GM21423 (cell line): Measurements from ENCODE around the gene DNAJC6.
A peak's percentile ranks its signal among the peaks of the same experiment; 100 is the strongest.
"Not testable (repeated sequence)": the region's sequence is repeated elsewhere in the genome, so short reads cannot be mapped to it uniquely, and the experiment has no call there.

ENCODE experiments used
- ATAC-seq: cut with Tn5 transposase; IDR thresholded peaks from one replicate; pipeline ENCODE4 v1.9.1; 2021; ENCODE audit warnings: mild to moderate bottlenecking, moderate library complexity; ENCODE audit not compliant: unreplicated experiment

The DNAJC6 gene

GRCh38 chr1:65355031-65355712 lies 45.8 kb downstream of the DNAJC6 start:
- no peak for ATAC-seq

DNA sequence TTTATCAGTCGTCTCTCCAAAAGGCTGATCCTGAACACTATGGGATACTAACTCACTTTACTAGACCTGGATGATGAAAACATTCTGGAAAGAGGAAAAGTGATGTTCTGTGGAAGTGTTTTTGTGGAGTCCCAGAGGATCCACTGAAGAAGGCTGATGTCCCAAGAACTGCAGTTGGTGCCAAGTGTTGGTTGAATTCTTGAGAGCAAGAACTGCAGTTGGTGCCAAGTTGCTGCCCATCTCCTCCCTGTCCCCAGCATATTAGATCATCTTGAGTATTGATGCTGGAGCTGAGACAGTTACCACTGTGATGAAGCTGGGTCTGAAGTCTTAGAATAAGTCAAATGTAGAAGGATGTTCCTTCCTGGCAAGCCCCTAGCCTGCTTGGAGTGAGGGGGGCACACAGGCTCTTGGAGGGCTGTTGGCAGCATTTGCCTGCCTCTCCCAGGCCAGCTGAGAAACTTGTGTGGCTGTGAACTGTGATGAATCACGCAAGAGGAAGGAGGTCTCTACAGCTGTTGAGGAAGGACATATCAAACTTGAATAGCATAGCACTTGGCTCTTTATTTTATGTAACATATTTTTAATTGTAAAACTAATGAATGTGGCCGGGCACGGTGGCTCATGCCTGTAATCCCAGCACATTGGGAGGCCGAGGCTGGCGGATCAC lies 48.1 kb downstream of the DNAJC6 start:
- no peak for ATAC-seq

DNA sequence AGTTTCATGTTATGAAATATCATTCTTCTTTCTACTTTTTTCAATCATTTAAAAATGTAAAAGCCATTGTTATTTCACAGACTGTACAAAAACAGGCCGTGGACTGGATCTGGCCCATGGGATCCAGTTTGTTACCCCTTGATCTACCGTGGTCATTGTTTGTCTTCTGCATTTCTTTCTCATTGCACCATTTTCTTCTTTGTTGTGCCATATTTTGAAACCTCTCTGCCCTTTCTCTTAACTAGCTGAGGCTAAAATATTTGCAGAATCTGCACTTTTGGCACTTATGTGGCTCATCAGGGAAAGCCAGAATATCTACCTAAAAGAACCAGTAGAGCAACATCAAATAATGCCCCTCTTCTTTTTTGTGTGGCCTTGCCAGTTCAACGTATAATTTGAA lies 50.5 kb downstream of the DNAJC6 start:
- no peak for ATAC-seq

- no peak for ATAC-seq
Measured at GRCh38 chr1:65360648-65361047, 51.3 kb downstream of the DNAJC6 start.

DNA sequence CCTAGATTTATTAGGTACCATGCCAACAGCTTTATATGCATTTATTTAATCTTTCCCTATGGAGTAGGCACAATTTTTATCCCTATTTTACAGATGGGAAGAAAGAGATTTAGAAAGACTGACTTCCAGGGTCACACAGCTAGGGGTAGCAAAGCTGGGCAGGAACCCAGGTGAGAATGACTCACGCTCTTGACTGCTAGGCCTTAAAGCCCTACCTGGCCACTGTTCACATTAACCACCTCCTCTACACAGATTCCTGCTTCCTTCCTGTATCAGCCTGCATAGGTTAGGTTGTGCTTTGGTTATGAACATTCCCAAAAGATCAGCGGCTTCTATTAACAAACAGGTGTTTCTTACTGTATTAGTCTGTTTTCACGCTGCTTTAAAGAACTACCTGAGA lies 53.2 kb downstream of the DNAJC6 start:
- no peak for ATAC-seq

- no peak for ATAC-seq
Measured at GRCh38 chr1:65363484-65363883, 54.1 kb downstream of the DNAJC6 start.

GRCh38 chr1:65368403-65368802 lies 59.1 kb downstream of the DNAJC6 start:
- no peak for ATAC-seq

DNA sequence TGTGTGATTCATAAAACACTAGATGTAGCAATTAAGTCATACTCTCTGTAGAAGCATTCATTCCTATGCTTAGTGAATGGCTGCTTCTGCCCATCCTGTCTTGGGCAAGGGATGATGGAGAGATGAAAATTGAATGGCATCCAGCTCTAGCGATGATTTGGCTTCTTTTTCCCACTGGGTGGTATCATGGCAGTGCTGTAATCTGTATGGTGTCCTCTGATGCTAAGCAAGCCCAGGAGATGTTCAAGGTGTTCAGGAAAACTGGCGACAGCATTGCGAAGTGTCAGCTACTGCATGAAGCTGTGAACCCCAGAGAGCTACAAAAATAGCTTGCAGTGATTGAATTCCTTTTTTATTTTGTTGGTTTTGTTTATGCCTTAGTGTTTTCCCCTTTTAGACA lies 62.2 kb downstream of the DNAJC6 start:
- ATAC-seq: no peak

- ATAC-seq: no peak
Measured at GRCh38 chr1:65372557-65372956, 63.2 kb downstream of the DNAJC6 start.

GRCh38 chr1:65377496-65378246 lies 68.3 kb downstream of the DNAJC6 start:
- no peak for ATAC-seq

GRCh38 chr1:65378247-65378946 lies 69.1 kb downstream of the DNAJC6 start:
- no peak for ATAC-seq

DNA sequence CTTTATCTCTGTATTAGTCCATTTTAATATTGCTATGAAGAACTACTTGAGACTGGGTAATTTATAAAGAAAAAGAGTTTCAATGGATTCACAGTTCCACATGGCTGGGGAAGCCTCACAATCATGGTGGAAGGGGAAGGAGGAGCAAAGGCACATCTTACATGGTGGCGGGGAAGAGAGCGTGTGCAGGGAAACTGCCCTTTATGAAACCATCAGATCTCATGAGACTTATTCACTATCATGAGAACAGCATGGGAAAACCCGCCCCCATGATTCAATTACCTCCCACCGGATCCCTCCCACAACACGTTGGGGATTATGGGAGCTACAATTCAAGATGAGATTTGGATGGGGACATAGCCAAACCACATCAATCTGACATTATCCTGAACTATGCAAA lies 75.1 kb downstream of the DNAJC6 start:
- not testable (repeated sequence) for ATAC-seq

GRCh38 chr1:65386439-65386838 lies 77.1 kb downstream of the DNAJC6 start:
- ATAC-seq: no peak

GRCh38 chr1:65387821-65388220 lies 78.5 kb downstream of the DNAJC6 start:
- ATAC-seq: no peak

DNA sequence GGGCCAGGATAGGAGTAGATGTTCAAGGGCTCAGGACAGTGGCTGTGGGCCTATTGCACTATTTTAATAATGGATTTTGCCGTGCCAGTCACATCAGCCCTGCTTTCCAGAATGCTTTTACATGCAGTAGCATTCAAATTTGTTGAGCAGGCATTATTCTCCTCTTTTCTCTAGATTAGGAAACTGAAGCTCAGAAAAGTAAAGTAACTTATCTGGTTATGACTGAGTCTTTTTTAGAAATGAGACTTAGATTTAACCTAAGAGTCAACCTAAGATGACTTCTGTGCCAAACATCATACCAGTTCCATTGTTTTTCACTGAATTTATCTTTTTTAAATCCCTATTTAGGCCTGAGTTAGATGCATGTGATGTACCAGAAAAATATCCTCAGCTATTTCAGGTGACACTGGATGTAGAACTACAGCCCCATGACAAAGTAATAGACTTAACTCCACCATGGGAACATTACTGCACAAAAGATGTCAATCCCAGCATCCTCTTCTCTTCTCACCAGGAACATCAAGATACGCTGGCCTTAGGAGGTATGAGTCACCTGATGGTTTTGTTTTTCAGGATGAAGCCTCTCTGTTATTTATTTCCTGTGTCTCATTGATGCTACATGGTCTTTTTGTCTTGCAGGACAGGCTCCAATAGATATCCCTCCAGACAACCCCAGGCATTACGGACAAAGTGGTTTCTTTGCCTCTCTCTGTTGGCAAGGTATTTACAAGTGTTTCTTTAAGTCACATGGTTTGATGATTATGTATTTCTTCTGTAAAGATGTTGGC lies 79.8 kb downstream of the DNAJC6 start:
- ATAC-seq: no peak

- no peak for ATAC-seq
Measured at GRCh38 chr1:65392497-65392896, 83.2 kb downstream of the DNAJC6 start.

DNA sequence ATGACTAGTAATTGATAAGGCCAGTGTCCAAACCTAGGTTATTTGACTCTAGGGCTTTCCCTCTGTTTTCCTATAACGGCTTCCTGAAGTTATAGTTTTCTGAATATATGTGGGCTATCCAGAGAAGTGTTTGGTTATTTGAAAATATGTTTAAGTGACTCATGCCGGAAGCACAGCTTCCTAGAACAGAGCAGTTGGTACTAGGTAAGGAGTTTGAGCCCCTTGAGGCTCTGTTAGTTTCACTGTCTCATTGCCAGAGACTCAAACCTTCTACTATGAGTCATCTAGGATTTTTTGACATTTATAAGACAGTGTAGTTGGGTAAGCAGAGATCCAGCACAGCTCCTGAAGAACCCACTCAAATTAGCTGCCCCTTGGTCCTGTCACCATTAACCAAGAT lies 84.0 kb downstream of the DNAJC6 start:
- ATAC-seq: peak; percentile 87

- ATAC-seq: no peak
Measured at GRCh38 chr1:65393928-65394327, 84.6 kb downstream of the DNAJC6 start.

- no peak for ATAC-seq
Measured at GRCh38 chr1:65395887-65396612, 86.7 kb downstream of the DNAJC6 start.

GRCh38 chr1:65398083-65398482 lies 88.7 kb downstream of the DNAJC6 start:
- ATAC-seq: no peak
